NCI-H69 (cell line): ENCODE measurements around the gene COL20A1.
"Not testable (repeated sequence)": the region's sequence is repeated elsewhere in the genome, so short reads cannot be mapped to it uniquely, and the experiment has no call there.

ENCODE experiments used
- DNase-seq: peaks from one replicate; lab custom pipeline; 2025; lab: John Stamatoyannopoulos, UW

Gene COL20A1

DNA sequence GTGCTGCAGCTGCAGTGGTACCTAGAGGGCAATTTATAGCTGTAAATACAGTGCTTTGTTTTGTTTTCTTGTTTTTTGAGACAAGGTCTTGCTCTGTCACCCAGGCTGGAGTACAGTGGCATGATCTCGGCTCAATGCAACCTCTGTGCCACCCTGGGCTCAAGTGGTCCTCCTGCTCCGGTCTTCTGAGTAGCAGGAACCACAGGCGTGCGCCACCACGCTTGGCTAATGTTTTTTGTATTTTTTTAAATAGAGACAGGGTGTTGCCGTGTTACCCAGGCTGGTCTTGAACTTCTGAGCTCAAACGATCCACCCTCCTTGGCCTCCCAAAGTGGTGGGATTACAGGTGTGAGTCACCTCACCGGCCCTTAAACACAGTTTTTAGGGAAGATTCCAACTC lies 41.4 kb downstream of the COL20A1 start:
- DNase-seq, result no peak

DNA sequence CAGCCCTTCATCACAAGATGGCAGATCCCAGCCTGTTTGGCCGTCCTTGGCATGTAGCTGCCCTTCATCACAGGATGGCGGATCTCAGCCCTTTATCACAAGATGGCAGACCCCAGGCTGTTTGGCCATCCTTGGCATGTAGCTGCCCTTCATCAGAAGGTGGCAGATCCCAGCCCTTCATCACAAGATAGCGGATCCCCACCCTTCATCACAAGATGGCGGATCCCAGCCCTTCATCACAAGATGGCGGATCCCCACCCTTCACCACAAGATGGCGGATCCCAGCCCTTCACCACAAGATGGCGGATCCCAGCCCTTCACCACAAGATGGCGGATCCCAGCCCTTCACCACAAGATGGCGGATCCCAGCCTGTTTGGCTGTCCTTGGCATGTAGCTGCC lies 42.1 kb downstream of the COL20A1 start:
- not testable (repeated sequence) for DNase-seq

DNA sequence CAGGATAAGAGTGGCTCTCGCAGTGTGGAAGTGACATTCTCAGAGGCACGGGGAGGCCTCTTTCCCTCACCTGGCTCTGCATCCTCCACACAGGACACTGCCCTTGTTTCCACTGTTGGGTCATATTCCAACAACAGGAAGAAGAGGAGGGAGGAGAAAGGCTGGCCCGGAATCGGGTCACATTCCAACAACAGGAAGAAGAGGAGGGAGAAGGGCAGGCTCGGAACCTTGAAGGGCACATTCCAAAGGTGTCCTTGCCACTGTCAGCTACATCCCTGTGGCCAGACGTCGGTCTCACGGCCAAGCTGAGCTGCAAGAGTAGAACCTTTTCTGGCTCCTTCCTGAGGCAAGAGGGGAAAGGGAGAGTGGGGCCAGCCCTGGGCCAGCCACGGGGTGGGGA lies 42.7 kb downstream of the COL20A1 start:
- DNase-seq, result no peak

- DNase-seq, result no peak
Measured at GRCh38 chr20:63336232-63336752, 43.3 kb downstream of the COL20A1 start.

DNA sequence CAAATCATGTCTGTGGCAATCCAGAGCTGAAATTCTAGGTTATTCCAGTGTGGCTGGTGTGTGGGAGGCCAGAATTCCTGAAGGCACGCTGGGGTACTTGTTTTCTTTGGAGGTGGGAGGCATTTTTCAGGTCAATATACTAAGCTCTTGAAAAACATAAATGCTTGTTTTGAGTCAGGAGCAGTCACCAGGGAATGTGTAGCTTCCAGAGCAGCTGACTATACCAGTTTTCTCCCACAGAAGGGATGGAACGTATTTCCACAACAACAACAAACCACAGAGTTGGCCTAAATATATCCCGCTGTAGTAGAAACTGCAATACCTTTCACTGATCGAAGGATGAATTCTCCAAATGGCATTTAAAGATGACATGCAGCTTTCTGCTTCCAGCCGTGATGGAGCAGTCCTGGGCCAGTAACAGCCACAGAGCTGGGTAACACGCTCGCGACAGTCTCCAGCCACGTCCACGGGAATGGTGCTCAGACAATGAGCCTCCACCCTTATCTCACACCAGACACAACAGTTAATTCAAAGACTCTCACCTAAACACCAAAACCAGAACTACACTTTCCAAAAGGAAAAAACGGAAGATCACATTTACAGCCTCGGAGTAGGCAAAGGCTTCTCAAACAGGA lies 44.9 kb downstream of the COL20A1 start:
- DNase-seq, result no peak

GRCh38 chr20:63339154-63340094 lies 46.4 kb downstream of the COL20A1 start:
- not testable (repeated sequence) for DNase-seq

GRCh38 chr20:63340158-63340688 lies 47.2 kb downstream of the COL20A1 start:
- not testable (repeated sequence) for DNase-seq

- peak; percentile 58 for DNase-seq
Measured at GRCh38 chr20:63342561-63343459, 49.8 kb downstream of the COL20A1 start.

DNA sequence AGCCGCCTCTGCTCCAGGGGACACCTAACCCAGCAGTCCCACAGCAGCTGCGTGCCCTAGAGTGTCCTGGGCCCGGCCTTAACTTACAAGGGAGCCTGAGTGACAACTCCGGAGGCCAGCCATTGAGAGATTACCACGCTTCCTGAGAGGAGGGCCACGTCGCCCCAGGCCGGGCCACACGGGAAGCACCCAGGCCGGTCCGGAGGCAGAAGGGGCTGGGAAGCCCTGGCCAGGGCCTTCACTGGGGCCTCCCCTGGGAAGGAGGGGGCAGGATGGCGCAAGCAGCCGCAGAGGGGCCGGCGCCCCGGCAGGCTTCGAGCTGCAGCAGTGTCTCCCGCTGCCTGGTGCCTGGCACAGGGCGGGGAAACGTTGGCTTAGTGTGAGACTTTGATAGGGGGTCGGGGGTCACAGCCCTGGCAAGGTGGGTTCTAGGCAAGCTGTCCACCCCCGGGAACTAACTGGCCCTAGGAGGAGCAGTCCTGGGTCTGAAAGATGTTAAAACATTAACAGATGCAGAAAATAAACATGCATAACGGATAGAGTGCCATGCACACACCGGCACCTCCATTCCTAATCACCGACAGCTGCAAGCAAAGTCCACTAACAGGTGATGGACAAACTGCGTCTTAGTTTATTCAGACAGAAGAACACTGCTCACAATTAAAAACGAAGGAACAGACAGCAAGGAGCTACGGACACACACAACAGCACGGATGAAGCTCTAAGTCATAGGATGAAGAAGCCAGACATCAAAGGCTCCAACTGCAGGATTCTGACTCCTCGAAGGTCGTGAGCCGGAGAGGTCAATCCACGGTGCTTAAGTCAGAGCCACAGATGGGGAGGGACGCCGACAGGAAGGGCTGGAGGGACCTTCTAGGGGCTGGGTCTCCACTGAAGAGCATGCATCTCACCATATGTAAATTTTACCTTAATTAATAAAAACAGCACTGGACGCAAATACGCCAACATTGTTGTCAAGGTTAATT lies 50.8 kb downstream of the COL20A1 start:
- no peak for DNase-seq

DNA sequence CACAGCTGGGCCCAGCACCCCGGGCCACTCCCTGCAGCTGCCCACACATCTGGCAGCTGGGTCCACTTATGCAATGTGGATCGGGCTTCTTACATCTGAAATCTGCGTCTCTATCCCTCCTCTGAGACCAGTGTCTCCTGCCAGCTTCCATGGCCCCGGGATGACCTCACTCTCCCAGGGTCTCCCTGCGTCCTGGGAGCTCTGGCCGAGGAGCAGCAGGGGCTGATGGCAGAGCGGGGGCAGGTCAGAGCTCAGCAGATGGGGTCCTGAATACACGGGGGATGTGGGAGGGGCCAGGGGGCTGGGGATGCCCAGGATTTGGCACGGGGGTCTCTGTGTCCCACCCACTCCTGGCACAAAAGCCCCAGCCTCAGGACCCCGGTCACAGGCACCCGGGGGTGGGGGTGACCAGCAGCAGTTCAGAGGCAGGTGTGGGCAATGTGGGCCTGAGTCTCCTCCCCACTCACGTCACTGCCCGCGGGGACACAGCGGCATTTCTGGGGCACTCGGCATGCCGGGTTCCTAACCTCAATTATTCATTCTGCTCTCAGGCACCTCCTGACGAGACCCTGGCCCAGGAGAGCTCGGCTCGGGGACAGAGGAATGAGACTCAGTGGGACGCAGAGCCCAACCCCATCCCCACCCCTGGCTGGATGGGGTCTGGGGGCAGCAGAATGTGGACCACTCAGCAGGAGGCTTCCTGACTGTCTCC lies 51.8 kb downstream of the COL20A1 start:
- no peak for DNase-seq

GRCh38 chr20:63345328-63346100 lies 52.5 kb downstream of the COL20A1 start:
- DNase-seq, result peak; percentile 36

GRCh38 chr20:63346131-63347080 lies 53.4 kb downstream of the COL20A1 start:
- DNase-seq, result no peak

GRCh38 chr20:63347081-63347741 lies 54.2 kb downstream of the COL20A1 start:
- DNase-seq, result no peak

GRCh38 chr20:63347950-63348827 lies 55.2 kb downstream of the COL20A1 start:
- no peak for DNase-seq

- DNase-seq, result no peak
Measured at GRCh38 chr20:63348828-63349515, 56.0 kb downstream of the COL20A1 start.

DNA sequence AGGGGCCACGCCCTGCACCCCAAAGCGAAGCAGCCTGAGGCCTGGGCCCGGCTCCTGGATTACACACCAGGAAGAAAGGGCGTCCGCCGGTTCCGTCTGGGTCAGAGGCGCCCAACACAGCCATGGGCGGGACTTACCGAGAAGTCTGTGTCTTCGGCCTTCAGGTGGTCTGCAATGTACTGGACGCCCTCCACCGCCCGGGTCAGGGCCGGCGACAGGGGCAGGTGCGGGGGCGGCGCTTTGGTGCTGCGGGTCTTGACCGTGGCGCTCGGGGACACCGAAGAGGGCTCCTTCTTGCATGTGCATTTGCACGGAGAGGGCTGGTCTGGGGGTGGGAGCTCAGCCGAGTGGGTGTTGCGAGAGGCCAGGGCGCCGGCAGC lies 56.5 kb downstream of the COL20A1 start:
- no peak for DNase-seq
